HT-29 (cell line): ENCODE data around the gene APOBEC3A. TPM values are rescaled to one million over a fixed set of nuclear protein-coding genes. Genes with fewer than 3 reads are reported as not detected.

Source experiments
- DNase-seq: peaks from one replicate; pipeline ENCODE4 v3.0.0-alpha.2; 2015; ENCODE audit warnings: low spot score
- total RNA-seq: library from RNA; depleted of rRNA; stranded (reverse); fragments of >200 nt; shearing (Covaris generic); gene quantifications from 2 replicates; pipeline ENCODE4 v1.2.3, GENCODE V29; 2014; rRNA removed

APOBEC3A gene
- not detected in 2 replicates for total RNA-seq

DNA sequence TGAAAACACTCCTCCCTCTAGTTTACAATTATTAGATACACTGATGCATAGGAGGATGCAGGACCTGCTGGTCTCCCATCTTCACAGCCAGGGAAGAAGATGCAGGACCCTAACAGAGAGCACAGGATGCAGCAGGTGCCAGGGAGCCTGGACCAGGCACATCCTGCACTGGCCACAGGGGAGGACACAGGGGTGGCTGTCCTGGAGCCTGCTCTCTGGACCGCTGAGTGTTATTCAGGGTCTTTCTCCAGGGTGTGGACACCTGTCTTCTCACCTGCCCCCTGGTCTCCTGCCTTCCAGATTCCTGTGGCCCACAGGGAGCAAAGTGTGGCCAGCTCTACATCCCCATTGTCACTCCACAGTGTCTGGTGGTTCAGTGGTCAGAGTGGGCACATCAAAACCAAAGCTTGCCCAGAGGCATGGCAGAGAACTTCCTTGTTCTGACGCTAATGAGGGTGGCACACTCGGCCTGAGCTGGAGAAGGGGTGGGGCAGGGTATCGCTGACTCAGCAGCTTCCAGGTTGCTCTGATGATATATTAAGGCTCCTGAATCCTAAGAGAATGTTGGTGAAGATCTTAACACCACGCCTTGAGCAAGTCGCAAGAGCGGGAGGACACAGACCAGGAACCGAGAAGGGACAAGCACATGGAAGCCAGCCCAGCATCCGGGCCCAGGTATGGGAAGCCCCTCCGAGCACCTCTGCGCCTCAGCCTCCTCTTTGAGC is at the start of gene APOBEC3A:
APOBEC3A (plus strand) TSS at position 564 of the 725 bp plus-strand sequence; CDS start at position 647, 83 bp downstream.
- peak; percentile 25 for DNase-seq

DNA sequence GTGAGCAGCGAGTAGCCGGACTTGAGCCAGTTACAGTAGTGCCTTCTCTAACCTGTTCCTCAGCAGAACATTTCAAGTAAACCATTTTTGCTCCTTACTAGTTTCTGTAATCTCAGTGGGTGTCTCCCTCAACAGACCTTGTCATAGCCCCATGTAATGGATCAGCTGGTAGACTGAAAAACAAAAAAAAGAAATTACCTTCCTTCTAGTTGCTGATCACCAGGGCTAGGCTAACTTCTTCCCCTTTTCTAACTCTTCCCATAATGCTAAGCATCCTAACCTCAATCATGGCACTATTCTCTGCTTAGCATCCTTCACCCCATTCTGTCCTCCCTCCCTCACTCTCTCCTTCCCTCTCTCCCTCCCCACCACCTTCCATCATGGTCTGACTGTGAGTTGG is 49.6 kb upstream of the APOBEC3A start:
- no peak for DNase-seq

- DNase-seq, result no peak
Measured at GRCh38 chr22:38911434-38911833, 46.0 kb upstream of the APOBEC3A start.

DNA sequence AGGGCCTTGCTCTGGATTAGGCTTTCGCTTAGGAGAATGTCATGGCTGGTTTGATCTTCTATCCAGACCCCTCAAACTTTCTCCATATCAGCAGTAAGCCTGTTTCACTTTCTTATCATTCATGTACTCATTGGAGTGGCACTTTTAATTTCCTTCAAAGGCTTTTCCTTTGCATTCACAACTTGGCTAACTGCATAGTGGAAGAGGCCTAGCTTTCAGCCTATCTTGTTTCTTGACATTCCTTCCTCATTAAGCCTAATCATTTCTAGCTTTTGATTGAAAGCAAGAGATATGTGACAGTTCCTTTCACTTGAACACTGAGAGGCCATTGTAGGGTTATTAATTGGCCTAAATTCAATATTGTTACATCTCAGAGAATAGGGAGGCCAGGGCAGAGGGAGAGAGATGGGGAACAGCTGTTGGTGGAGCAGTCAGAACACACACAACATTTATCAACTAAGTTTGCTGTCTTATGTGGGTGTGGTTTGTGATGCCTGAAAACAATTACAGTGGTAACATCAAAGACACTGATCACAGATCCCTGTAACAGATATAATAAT is 37.7 kb upstream of the APOBEC3A start:
- DNase-seq, result no peak

DNA sequence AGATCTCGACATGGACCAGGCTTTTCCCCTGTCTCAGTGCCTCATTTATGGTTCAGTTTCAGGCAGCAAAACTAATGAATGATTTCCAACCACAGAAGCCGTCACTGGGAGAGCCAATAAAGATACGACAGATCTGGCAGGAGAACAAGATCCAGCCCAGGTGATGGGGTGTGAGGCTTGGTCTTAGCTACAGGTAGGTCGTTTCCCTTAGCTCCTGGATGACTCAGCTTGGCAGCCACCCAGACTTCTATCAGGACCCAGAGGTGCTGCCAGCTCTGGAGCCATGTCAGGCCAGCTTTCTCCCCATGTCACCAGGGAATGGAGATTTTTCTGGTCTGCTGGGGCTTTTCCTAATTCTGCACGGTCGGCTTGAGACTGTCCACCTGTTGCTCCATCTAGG is 36.3 kb upstream of the APOBEC3A start:
- DNase-seq, result peak; percentile 96

DNA sequence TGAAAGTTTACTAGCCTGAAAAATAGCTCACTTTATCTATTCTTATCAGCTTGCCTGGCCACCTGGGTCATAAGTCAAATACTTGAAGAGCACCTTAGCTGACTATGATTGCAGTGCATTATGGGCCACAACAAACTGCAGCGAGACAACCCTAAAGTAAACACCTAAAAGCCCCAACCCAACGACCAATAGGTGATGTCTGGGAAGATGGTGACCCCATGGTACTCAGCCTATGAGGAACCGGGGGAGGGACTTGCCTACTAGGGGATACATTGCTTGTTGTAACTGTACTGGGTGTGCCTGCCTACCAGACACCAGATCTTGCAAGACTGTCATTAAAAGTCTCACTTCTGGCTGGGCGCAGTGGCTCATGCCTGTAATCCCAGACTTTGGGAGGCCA is 35.6 kb upstream of the APOBEC3A start:
- DNase-seq, result no peak

DNA sequence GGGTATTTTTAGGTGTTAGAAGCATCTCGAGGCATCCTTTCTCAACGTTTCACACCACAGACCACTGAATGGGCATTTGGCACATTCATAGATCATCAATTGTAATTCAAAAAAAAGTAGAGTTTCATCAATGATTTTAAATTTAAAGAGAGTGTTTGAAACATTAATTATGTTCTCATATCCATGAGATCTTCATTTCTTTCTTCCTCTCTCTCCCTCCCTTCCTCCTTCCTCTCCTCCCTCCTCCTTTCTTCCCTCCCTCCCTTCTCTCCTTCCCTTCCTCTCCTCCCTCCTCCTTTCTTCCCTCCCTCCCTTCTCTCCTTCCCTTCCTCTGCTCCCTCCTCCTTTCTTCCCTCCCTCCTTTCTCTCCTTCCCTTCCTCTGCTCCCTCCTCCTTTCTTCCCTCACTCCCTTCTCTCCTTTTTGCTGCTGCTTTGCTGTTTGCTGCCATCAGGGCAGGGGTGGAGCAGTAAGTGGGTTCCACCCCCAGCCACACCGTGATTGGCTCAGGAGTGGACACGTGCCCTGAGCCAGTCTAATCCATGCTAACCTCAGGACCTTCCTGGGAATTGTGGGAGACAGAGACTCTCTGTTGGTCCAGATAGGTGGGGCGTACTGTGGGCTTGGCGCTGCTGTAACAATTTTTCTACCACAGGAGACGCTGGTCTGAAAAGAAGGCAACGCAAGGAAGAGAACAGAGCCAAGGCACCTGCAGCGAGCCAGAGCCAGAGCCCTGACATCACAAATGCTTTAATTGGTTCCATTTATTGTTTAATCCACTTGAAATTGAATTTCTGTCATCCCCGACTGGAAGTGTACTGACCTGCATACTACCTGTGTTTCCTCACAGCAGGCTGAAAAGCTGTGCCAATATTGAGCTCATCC is 33.7 kb upstream of the APOBEC3A start:
- peak; percentile 74 for DNase-seq

GRCh38 chr22:38924347-38924952 is 33.0 kb upstream of the APOBEC3A start:
- peak; percentile 86 for DNase-seq

DNA sequence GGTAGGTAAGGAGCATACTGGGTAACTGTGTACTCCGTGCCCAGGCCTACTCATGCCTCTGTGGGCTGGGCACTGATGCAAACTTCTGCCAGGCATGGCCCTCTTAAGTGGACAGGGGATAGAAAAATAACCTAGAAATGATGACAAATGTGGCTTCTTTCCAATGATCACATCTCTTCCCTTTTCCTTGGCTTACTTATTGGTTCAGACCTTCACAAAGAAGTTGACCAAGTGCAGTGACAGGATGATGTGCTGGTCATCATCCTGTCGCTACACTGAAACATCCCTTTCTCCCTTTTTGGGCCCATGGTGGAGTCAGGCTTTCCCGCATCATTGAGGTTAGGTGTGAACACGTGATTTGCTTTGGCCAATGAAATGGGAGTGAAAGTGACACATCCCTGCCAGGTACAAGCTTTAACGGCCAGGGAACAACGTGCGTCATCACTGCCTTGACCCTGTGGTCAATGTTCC is 31.8 kb upstream of the APOBEC3A start:
- DNase-seq, result no peak

- DNase-seq, result peak; percentile 56
Measured at GRCh38 chr22:38927033-38927781, 30.2 kb upstream of the APOBEC3A start.

DNA sequence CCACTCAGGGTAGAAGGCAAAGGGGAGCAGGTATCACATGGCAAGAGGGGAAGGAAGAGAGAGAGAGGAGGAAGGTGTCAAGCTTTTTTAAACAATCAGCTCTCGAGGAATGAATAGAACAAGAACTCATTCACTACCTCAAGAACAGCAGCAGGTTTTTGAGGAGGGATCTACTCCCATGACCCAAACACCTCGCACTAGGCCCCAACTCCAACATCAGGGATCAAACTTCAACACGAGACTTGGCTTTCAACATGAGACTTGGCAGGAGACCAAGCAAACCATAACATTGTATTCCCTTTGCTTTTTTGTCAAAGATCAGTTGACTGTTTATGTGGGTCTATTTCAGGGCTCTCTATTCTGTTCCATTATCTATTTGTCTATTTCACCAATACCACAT is 26.9 kb upstream of the APOBEC3A start:
- DNase-seq, result no peak

GRCh38 chr22:38935023-38935422 is 22.4 kb upstream of the APOBEC3A start:
- peak; percentile 84 for DNase-seq

- DNase-seq, result no peak
Measured at GRCh38 chr22:38935616-38936015, 21.8 kb upstream of the APOBEC3A start.

DNA sequence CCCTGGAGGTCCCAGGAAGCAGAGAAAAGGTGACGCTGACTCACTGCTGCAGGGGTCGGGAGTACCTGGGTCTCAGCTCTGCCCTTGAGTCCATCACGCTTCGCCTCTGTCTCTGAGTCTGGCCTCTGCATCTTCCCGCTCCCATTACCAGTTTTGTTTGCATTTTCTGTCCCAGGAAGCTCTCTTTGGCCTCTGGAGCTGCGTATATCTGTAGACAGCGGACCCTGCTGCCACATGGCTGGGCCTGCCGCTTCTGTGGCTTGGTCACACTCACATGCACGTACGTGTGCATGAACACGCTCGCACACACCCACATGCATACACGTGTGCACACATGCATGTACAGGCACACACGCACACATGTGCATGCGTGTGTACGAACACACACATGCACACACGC is 20.8 kb upstream of the APOBEC3A start:
- DNase-seq, result peak; percentile 19

DNA sequence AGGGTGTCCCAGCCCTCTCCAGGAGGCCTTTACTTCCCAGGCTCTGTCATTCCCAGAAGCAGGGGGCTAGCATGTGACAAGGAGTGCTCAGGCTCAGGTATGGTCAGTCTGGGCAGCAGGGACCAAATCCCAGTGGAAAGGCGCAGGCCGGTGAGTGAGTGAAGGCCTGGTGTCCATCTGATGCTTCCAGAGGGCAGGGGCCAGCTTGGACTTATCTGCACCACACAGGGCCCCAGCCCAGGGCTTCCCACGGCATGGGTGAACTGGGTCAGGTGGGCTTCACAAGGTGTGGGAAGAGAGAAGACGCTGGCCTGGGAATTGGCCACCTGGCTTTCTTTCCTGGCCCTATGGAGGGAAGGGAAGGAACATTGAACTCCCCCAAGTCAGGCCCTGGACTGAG is 20.4 kb upstream of the APOBEC3A start:
- DNase-seq, result no peak

DNA sequence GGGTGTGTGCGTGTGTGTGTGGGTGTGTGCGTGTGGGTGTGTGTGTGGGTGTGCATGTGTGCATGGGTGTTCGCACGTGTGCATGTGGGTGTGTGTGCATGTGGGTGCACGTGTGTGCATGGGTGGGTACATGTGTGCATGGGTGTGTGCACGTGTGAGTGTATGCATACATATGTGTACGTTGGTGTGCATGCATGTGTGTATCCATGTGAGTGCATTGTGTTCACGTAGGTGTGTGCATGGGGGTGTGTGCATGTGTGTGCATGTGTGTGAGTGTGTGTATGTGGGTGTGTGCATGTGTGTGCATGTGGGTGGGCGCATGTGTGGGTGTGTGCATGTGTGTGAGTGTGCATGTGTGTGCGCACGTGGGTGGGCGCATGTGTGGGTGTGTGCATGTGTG is 19.9 kb upstream of the APOBEC3A start:
- no peak for DNase-seq

DNA sequence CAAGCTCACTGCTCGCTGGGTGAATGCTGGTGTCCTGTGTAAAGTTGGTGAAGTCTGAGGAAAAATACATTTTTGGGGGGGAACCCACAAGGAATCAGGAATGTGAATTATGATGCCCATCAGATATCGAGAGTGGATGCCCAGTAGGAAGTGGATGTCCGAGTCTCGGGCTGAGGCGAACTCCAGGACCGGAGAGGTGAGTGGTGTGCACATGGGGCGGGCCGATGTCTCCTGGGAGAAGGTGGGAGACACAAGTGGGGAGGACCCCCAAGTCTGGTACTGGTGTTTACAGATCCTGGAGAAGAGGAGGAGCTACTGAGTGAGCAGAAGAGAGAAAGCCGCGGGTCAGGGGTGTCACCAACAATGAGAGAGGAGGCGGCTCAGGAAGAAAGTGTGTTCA is 19.2 kb upstream of the APOBEC3A start:
- DNase-seq, result no peak

GRCh38 chr22:38938925-38939324 is 18.5 kb upstream of the APOBEC3A start:
- DNase-seq, result no peak

DNA sequence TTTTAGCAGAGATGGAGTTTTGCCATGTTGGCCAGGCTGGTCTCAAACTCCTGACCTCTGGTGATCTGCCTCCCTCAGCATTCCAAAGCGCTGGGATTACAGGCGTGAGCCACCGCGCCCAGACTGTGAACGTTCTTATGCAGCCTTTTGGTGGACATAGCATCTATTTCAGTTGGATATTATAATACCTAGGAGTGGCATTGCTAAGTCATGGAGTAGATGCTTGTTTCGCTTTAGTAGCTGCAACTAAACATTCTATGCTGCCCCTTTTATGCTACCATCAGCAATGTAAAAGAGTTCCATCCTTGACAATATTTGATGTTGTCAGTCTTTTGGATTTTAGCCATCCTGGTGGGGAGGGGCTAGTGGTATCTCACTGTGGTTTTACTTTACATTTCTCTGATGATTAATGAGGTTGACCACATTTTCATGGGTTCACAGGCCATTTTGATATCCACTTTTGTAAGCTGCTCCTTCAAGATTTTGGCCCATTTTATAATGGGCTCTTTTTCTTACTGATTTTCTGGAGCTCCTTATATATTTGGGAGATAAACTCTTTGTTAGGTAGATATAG is 16.5 kb upstream of the APOBEC3A start:
- DNase-seq, result no peak

DNA sequence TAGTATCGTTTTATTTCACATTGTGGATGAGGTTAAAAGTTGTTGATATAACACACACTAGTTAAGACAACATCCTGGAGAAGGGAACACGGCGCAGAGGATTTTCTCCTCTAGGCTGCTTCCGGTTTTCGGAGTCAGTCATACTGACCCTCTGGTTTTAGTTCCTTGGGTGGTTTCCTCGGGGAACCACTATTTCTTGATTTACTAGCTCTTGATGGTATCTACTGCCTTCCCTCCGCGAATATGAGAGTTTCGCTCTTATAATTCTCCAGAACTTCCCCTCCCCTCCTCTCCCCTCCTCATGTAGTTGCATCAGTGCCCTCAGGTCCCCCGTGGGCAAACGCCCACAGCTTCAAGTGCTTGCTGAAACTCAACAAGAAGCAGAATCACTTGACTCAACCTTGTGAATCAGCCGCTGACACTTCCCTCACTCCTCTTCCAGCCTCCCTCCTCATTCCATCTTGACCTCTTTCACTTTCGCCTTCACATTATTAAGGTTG is 15.9 kb upstream of the APOBEC3A start:
- no peak for DNase-seq

DNA sequence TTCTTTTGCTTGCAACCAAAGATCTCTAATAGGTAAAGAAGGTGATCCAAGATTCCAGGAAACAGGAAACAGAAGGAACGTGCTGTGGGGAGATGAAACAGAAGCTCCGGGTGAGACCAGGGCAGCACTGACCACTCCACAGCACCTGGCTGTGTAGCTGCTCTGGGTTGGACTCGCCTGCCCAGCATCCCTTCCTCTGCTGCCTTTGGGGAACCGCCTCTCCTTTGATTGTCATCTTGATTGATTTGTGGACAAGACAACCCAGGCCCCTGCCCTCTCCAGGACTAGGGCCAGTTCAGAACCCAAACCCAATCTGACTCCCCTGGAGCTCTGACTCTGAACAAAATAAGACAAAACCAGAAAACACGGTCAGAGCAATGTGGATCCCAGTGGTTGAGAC is 14.7 kb upstream of the APOBEC3A start:
- no peak for DNase-seq
